ENCODE data around the gene EEIG1.
A peak's percentile ranks its signal among the peaks of the same experiment; 100 is the strongest.

EEIG1 gene

DNA sequence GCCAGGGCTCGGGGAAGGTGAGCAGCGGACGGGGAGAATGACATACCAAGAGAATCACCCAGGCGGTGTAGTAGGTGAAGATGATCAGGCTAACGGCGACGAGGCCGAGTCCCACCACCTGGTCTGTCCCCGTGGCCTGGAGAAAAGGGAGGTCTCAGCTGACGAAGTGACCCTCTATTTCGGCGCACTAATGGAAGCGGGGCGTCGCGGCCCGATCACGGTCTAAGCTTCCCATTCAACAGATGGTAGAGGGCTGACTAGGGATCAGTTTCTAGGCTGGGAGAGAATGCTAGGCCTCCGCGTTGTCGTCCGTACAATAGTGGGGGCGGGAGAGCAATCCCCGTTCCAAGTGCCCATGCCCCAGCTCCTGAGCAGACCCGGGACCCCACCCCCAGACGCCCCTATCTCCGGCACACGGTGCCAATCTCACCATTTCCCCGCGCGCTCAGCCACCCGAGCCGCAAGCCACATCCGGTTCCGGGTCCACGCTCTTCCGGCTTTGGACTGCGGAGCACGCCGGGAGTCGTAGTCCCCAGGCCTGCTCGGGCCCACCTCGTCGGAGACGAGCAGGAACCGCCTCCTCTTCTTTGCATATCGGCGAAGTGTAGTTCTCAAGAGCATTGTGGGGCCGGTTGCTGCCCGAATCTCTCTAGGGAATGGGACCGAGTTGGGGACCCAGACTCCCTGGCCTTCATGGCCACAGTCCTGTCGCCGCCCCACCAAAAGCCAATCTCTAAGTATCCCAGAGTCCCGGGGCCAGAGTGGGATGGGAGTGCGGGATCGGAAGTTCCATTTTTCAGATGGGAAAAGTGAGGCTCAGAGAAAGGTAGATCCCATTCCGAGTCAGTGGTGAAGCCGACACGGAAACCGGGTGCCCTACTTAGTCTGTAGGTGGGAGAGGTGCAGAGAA, 43.1 kb downstream of the EEIG1 start, which contains the start of gene DPM2:
TSS of gene DPM2 (minus strand) at position 467 of the 910 bp plus-strand sequence. CDS start at position 433, 34 bp downstream.
- DNase-seq: peak; percentile 93

DNA sequence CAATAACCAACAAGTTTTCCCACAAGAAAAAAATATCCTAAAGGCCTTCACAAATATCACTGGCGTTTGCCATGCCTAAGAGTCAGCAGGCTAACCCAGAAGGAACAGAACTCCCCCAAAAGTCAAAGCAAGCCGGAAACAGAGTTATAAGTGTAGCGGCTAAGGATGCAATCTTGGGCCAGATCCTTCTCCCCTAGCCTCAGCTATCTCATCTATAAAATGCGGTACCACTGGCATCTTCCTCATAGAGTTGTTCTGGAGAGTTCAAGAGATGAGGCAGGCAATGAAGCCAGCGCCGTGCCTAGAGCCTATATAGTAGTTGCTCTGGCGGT, 43.8 kb downstream of the EEIG1 start:
- no peak for DNase-seq

DNA sequence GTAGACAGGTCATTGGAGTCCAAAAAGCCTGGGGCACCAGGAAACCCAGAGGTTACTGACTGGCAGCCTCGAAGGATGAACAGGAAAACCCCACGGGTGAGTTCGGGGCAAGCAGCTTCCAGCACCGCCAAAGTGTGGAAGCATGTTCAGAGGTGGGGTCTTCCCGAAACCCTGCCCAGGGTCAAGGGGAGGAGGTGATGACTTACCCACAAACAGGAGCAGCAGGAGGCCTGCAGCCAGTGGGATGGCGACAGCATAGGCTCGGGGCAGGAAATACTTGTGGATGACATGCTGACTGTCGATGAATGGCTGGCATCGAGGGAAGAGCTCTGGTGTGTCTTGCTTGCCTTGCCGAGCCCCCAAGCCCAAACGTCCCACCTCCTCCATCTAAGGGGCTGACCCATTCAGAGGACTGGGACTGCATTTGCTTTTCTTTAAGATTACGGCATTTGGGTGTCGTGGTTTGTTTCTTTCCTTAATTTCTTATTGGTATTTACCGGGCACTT, 44.4 kb downstream of the EEIG1 start:
- DNase-seq: no peak

GRCh38 chr9:127935765-127936221, 45.0 kb downstream of the EEIG1 start:
- DNase-seq: no peak

- no peak for DNase-seq
Measured at GRCh38 chr9:127934986-127935385, 45.8 kb downstream of the EEIG1 start.

DNA sequence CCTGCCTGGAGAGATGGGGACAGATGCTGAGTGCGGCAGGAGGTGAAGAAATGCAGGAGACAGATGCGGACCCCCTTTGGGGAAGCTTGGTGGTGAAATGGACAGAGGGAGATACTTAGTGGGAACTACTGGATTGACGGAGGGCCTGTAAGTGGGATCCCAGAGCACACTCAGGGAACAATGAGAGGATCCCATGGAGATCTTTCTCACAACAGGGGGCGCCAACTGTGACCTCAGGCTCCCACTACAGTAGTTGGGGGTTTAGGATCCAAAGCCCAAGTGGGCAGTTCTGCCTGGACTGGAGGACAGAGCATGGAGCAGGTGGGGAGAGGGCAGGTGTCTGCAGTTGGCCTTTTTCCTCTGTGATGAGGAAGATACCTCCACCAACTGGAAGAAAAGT, 46.5 kb downstream of the EEIG1 start:
- DNase-seq: no peak

GRCh38 chr9:127931092-127931881, 49.5 kb downstream of the EEIG1 start:
- no peak for DNase-seq
